ENCODE results near the gene ASF1B.

ASF1B gene

DNA sequence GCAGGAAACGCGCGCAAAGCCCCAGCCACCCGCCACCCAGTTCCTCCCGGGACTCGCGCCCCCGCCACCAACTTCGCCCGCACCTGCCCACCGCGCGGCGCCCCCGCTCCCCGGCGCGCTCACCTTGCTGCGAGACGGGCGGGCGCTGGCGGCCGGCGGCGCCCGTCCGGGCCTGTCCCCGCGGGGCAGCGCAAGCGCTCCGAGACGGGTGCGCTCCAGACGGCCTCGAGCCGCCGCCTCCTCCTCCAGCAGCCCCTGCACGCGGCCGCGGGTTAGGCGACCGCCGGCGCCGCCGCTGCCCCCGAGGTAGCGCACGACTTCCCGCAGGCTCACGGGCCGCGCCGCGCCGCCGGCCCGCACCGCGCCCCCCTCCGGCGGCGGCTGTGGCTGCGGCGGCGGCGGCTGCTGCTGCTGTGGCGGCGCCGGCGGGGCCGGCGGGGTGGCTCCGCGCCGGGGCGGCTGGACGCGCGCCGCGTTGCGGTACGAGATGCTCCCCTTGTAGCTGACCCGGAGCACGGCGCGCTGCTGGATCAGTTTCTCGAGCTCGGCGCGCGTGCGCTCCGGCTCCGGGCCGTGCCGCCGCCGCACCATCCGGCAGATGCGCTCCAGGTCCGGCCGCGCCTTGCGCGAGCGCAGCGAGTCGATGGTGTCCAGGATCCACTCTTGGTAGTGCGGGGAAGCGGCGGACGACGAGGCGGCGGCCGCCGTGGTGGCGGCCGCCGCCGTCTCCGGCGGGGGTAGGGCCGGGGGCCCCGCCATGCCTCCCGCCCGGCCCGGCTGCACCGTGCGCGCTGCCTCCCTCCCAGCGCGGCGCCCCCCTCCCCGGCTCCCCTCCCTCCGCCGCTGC, 46.5 kb downstream of the ASF1B start:
- TF ChIP-seq, protein P1, sequence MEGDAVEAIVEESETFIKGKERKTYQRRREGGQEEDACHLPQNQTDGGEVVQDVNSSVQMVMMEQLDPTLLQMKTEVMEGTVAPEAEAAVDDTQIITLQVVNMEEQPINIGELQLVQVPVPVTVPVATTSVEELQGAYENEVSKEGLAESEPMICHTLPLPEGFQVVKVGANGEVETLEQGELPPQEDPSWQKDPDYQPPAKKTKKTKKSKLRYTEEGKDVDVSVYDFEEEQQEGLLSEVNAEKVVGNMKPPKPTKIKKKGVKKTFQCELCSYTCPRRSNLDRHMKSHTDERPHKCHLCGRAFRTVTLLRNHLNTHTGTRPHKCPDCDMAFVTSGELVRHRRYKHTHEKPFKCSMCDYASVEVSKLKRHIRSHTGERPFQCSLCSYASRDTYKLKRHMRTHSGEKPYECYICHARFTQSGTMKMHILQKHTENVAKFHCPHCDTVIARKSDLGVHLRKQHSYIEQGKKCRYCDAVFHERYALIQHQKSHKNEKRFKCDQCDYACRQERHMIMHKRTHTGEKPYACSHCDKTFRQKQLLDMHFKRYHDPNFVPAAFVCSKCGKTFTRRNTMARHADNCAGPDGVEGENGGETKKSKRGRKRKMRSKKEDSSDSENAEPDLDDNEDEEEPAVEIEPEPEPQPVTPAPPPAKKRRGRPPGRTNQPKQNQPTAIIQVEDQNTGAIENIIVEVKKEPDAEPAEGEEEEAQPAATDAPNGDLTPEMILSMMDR (IDR thresholded peaks at IDR 0.05): peak; percentile 36; the same call in 1 of the 2 replicates

DNA sequence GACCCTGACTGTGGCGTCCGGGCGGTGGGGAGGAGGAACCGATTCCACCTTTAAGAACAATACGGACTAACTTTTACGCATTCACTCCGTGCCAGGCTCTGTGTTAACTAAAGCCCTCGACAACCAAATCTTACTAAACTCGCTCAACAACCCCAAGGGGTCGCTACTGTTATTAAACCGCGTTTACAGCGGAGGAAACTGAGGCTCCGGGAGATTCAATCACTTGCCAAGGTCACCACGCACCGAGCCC, 47.1 kb downstream of the ASF1B start:
- TF ChIP-seq, protein P1 (IDR thresholded peaks at IDR 0.05): no peak

DNA sequence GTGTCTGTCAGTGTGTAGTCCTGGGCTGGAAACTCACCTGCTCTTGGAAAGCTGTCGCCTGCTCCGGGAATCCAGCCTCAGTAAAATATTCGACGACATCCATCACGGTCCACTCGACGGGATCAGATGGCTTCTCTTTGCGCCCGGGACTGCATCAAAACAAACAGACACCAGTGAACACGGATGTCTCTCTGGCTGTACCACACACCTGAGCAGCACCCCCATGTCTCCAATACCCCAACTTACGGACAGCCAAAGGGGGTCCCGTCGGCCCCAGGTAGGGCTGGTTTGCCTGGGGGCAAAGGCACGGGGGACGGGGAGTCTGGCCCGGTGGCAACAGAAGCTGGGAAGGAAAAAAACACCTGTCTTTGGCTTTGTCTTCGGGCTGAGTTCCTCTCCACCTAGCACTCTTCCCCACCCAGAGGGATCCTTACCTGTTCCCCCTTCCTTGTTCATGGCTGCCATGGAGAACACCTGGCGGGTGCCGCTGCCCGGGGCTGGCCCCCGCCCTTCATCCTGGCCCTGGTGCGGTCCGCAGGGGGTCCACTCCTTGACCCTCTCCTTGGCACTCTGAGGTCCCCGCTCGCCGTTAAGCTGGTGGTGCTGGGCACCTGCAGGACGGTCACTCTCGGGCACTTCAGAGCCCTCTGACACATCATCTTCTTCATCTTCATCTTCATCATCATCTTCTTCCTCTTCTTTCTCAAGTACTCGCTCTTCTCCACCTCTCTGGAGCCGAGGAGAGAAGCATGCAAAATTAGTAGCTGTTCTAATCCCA, 47.6 kb downstream of the ASF1B start:
- TF ChIP-seq, protein P1 (IDR thresholded peaks at IDR 0.05): no peak

DNA sequence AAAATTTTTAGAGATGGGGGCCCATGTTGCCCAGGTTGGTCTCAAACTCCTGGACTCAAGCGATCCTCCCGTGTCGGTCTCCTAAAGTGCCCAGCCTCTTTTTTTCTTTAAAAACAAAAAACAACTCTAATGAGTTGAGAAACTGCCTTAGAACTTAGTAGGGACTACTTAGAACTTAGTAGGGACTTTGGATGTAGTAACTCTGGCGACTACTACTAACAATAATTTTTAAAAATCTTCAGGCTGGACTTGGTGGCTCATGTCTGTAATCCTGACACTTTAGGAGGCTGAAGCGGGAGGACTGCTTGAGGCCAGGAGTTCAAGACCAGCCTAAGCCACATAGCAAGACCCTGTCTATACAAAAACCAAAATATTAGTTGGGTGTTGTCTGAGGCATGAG, 50.3 kb downstream of the ASF1B start:
- TF ChIP-seq, protein P1 (IDR thresholded peaks at IDR 0.05): no peak

DNA sequence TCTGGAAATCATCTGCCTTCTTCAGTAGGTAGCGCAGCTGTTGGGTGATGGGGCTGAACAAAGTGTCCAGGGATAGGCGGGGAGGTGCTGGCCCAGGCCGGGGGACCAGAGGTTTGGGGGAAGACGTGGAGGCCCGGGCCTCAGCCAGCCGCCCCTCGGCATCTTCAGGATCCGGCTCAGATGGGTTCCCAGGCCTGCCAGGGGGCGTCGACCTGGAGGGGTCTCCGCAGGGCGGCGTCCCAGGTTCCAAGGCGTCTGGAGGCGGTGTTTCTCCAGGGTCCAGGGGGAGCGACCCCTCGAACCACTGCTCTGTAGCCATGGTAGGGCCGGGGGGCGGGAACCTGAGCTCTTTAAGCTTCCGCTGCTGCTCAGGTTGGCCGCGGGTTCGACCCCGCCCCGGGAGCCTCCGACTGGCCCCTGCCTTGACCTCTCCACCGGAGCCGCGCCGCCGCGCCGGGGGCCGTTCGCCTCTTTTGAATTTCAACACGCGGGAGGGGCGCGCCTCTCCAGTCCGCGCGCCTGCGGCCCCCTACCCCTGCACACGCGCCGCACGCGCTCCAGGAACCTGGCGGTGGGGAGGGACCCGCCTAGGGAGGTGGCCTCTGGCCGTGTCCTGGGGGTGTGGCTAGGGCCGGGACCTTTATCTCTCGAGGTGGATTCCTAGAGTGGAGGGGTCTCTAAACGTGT, 50.9 kb downstream of the ASF1B start, which contains the start of gene C19orf67:
Gene C19orf67 (minus strand): TSS at position 475 of the 687 bp plus-strand sequence. CDS start 156 bp downstream, at position 319.
- TF ChIP-seq, protein P1 (IDR thresholded peaks at IDR 0.05): no peak

DNA sequence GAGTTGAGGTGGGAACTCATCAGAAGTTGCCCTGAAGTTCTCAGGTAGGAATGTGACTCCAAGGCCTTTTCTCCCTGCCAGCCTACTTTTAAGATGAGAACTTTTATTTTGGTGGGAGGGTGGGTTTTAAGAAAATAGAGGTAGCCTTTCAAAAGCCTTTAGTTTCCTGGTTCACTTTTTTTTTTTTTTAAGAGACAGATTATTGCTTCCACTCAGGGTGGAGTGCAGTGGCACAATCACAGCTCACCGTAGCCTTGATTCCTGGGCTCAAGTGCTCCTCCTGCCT, 53.8 kb downstream of the ASF1B start:
- TF ChIP-seq, protein P1 (IDR thresholded peaks at IDR 0.05): no peak

DNA sequence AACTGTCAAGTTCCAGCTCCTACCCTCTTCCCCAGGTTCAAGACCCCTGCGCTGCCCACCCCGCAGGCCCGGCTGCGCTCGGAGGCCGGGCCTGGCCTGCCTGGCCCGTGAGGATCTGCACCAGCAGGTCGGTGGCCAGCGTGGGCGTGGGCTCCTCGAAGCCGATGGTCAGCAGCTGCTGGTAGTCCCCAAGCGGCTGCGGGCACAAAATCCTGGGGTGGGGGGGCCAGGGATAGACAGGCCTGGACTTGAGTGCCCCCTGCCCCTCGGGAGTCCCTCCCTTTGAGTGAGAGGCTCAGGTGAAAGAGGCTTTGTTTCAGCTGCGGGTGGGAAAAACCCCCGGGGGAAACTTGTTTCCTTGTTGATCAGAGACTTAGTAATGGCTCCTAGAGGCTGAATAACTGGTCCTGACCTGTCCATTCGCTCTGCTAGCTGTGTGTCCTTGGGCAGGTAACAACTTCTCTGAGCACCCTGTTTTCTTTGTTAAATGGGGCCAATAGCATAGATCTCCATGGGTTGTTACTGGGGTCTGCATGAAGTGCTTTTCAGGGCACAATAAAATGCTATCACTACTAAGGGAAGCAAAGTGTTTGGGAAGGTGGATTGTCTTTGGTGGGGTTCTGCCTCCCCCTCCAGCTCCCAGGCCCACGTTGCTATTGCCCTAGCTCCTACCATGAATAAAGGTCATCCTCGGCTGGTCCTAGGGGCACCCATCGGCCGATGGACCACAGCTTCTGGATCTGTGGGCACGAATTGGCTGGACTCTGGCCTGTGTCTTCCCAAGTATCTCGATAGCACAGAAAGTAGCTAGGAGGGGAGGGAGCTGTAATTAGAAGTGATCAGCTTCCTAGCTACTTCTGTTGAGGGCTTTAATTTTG, 54.4 kb downstream of the ASF1B start:
- TF ChIP-seq, protein P1 (IDR thresholded peaks at IDR 0.05): no peak

Measured in LNCAP (cell line).